Kidney epithelial cell (primary cell): ENCODE results near the gene NCAPD2. TPM values are rescaled to one million over a fixed set of nuclear protein-coding genes. Genes with fewer than 3 reads are reported as not detected.

Experiments used
- DNase-seq: peaks from one replicate; pipeline ENCODE4 v3.0.0-alpha.2; 2010; ENCODE audit warnings: low read depth
- H3K27me3 ChIP-seq: 2 replicates; pipeline ENCODE4 v1.6.0; 2011; ENCODE audit warnings: low read length; ENCODE audit not compliant: control insufficient read depth, insufficient read depth
- H3K36me3 ChIP-seq: 2 replicates; pipeline ENCODE4 v1.5.1; 2011; ENCODE audit warnings: low read length; ENCODE audit not compliant: control insufficient read depth, insufficient read depth
- H3K4me3 ChIP-seq: 2 replicates; pipeline ENCODE4 v1.5.1; 2011; ENCODE audit warnings: low read depth, mild to moderate bottlenecking, control low read depth, low read length
- total RNA-seq: library from RNA; depleted of rRNA; stranded (reverse); fragments of >200 nt; gene quantifications from 2 replicates; pipeline ENCODE4 v1.2.3, GENCODE V29; 2015
- TF ChIP-seq, protein P1 (sequence below): IDR thresholded peaks from 2 replicates; pipeline ENCODE4 v1.5.1; 2011; ENCODE audit warnings: mild to moderate bottlenecking, moderate library complexity, low read length, control low read depth, inconsistent platforms; ENCODE audit not compliant: insufficient read depth, poor library complexity, severe bottlenecking

Gene NCAPD2
- total RNA-seq, 1 donor from 2014 or later: 62.3 TPM

DNA sequence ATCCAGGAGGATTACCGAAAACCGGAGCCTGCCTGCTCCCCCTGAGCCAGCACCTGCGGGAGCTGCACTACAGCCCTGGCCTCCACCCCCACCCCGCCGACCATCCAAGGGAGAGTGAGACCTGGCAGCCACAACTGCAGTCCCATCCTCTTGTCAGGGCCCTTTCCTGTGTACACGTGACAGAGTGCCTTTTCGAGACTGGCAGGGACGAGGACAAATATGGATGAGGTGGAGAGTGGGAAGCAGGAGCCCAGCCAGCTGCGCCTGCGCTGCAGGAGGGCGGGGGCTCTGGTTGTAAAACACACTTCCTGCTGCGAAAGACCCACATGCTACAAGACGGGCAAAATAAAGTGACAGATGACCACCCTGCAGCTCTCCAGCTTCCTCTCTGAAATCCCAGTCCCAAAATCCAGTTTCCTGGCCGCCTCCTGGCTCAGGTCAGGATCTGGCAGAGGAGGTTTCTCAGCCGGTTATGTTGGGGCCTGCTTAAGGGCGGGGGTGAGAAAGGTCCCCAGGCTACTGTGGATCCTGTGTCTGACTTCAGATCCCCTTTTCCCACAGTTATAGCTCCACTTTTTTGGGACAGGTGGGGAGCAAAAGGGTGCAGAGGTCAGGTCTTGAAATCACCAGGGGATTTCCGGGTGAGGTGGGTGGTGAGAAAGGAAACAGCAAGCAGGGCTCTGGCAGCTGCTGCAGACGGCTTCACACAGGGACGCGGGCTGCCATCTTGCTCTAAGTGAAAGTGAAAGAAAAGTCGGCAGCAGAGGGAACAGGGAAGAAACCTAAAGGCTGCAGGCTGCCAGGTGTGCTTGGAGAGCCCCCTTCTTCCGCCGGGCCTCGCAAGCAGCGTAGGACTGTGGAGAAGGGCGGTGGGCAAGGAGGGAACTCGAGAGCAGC lies 42.3 kb upstream of the NCAPD2 start, which contains the start of gene TAPBPL:
TAPBPL (plus strand) TSS at position 695 of the 897 bp plus-strand sequence. CDS start 207 bp downstream, outside the sequence.
- Histone ChIP-seq H3K27me3 (no peaks in the 10 kb centered on the region), H3K36me3 (no peaks in the 10 kb centered on the region), H3K4me3 (peak within 1 kb of the TSS; percentile 62)
- peak; percentile 65 for DNase-seq
- TF ChIP-seq, protein P1, sequence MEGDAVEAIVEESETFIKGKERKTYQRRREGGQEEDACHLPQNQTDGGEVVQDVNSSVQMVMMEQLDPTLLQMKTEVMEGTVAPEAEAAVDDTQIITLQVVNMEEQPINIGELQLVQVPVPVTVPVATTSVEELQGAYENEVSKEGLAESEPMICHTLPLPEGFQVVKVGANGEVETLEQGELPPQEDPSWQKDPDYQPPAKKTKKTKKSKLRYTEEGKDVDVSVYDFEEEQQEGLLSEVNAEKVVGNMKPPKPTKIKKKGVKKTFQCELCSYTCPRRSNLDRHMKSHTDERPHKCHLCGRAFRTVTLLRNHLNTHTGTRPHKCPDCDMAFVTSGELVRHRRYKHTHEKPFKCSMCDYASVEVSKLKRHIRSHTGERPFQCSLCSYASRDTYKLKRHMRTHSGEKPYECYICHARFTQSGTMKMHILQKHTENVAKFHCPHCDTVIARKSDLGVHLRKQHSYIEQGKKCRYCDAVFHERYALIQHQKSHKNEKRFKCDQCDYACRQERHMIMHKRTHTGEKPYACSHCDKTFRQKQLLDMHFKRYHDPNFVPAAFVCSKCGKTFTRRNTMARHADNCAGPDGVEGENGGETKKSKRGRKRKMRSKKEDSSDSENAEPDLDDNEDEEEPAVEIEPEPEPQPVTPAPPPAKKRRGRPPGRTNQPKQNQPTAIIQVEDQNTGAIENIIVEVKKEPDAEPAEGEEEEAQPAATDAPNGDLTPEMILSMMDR: no peak

DNA sequence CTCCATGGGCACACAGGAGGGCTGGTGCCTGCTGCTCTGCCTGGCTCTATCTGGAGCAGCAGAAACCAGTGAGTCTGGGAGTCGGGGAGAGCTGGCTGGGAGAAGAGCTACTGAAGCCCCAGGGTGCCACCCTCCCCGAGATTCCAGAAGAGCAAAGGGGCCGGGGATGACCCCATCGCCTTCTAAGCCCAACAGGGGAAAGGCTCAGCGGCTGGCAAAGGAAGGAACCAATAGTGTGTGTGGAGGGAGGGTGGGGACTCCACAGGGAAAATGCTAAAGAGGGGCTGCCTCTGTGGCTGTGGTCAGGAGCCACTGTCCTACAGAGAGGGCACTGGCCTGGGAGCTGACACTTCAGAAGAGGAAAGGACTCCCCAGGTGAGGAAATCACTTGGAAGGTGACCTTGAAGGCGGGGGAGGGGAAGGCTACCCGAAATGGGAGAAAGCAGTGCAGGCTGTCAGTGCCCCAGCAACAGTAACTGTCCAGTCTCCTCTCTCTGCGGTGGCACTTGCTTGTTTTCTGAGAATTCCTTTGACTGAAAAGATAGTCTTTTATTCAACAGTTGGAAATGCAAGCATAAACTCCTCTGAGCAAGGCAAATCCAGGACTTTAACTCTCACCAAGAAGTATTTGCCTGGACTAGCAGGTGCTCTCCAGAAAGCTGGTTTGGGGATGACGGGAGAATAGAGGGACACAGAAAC lies 41.5 kb upstream of the NCAPD2 start:
- TF ChIP-seq, protein P1: no peak
- no peak for DNase-seq
- no peaks in the 10 kb centered on the region for H3K36me3 ChIP-seq
- peak overlapping the region; percentile 62 for H3K4me3 ChIP-seq
- no peaks in the 10 kb centered on the region for H3K27me3 ChIP-seq

DNA sequence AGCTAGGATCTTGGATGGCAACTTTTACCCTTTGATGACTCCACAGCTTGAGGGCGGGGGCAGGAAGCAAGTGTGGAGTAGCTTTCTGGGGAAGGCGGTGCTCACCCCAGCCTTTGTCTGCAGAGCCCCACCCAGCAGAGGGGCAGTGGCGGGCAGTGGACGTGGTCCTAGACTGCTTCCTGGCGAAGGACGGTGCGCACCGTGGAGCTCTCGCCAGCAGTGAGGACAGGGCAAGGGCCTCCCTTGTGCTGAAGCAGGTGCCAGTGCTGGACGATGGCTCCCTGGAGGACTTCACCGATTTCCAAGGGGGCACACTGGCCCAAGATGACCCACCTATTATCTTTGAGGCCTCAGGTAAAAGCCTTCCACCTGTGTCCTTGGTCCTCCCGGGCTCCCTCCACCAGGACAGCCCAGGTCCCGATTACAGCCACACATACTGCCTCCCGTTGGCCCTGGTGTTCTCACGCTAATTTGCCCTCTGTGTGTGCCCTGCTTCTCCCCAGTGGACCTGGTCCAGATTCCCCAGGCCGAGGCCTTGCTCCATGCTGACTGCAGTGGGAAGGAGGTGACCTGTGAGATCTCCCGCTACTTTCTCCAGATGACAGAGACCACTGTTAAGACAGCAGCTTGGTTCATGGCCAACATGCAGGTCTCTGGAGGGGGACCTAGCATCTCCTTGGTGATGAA lies 40.8 kb upstream of the NCAPD2 start:
- TF ChIP-seq, protein P1: no peak
- no peaks in the 10 kb centered on the region for H3K36me3 ChIP-seq
- no peak overlapping the region for H3K4me3 ChIP-seq
- H3K27me3 ChIP-seq: no peaks in the 10 kb centered on the region
- no peak for DNase-seq

DNA sequence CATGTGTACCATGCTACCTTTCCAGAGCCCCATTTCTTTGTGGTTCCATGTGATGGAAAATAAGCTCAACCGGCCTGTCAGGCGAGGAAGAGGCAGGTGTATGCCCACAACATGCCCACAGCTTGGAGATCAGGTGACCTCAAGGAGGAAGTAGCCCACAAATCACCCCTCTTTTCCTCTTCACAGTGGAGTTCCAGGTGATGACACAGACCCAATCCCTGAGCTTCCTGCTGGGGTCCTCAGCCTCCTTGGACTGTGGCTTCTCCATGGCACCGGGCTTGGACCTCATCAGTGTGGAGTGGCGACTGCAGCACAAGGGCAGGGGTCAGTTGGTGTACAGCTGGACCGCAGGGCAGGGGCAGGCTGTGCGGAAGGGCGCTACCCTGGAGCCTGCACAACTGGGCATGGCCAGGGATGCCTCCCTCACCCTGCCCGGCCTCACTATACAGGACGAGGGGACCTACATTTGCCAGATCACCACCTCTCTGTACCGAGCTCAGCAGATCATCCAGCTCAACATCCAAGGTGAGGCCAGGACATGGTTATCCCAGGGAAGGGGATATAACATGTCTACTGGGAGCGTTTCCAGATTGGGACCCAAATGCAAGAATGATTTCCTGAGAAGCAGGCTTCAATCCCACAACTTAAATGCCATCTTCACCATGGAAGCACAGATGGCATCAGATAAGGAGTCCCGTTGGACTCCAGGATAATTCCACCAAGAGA lies 36.5 kb upstream of the NCAPD2 start:
- no peak for DNase-seq
- TF ChIP-seq, protein P1: no peak
- Histone ChIP-seq H3K27me3 (no peaks in the 10 kb centered on the region), H3K36me3 (no peaks in the 10 kb centered on the region), H3K4me3 (no peak overlapping the region)

DNA sequence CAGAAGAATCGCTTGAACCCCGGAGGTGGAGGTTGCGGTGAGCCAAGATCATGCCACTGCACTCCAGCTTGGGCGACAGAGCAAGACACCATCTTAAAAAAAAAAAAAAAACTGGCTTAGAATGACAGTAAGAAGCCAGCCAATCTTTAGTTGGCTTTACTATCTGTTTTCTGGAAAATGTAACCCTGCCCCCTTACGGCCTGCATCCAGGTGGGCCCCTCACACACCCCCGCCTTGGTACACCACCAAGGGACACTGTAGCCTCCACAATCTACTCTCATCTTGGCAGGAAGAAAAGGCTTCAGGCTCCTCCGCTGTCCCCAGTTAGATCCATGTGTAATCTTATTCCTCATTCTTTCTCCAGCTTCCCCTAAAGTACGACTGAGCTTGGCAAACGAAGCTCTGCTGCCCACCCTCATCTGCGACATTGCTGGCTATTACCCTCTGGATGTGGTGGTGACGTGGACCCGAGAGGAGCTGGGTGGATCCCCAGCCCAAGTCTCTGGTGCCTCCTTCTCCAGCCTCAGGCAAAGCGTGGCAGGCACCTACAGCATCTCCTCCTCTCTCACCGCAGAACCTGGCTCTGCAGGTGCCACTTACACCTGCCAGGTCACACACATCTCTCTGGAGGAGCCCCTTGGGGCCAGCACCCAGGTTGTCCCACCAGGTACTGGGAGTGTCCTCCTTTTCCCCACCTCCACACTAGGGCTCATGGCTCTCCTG lies 35.5 kb upstream of the NCAPD2 start:
- DNase-seq: no peak
- no peaks in the 10 kb centered on the region for H3K27me3 ChIP-seq
- TF ChIP-seq, protein P1: no peak
- H3K36me3 ChIP-seq: no peaks in the 10 kb centered on the region
- no peak overlapping the region for H3K4me3 ChIP-seq
